DOHH2 (cell line): ENCODE data around the gene SEPTIN5.

Experiments
- H3F3A ChIP-seq: fragments of 200-600 bp; sonication (generic), shearing (Covaris generic); 2 replicates; pipeline ENCODE4 v1.6.0; 2016; ENCODE audit warnings: antibody characterized with exemption, mild to moderate bottlenecking; ENCODE audit not compliant: control insufficient read depth, insufficient read depth
- H3K27ac ChIP-seq: fragments of 200-600 bp; sonication (generic); 2 replicates; pipeline ENCODE4 v1.5.1; 2014; ENCODE audit warnings: low read depth, mild to moderate bottlenecking, low read length, moderate library complexity
- H3K27me3 ChIP-seq: fragments of 200-600 bp; sonication (generic); 2 replicates; pipeline ENCODE4 v1.6.1; 2014; ENCODE audit warnings: mild to moderate bottlenecking, low read length, mixed read lengths; ENCODE audit not compliant: control insufficient read depth
- H3K36me3 ChIP-seq: fragments of 200-600 bp; sonication (generic); 2 replicates; pipeline ENCODE4 v1.6.1; 2014; ENCODE audit warnings: mild to moderate bottlenecking, low read length, moderate library complexity, mixed read lengths; ENCODE audit not compliant: control insufficient read depth
- H3K4me1 ChIP-seq: fragments of 200-600 bp; sonication (generic); 2 replicates; pipeline ENCODE4 v1.6.1; 2014; ENCODE audit warnings: mild to moderate bottlenecking, low read length, mixed read lengths; ENCODE audit not compliant: control insufficient read depth
- H3K4me2 ChIP-seq: fragments of 200-600 bp; sonication (generic); 2 replicates; pipeline ENCODE4 v1.6.0; 2014; ENCODE audit warnings: mild to moderate bottlenecking, low read length, moderate library complexity
- H3K4me3 ChIP-seq: fragments of 200-600 bp; sonication (generic); 2 replicates; pipeline ENCODE4 v1.5.1; 2014; ENCODE audit warnings: mild to moderate bottlenecking, low read length, mixed read lengths
- H3K79me2 ChIP-seq: fragments of 200-600 bp; sonication (generic); 2 replicates; pipeline ENCODE4 v1.6.1; 2014; ENCODE audit warnings: mild to moderate bottlenecking, low read length, mixed read lengths; ENCODE audit not compliant: control insufficient read depth
- H3K9me2 ChIP-seq: fragments of 200-600 bp; sonication (generic); replicated peaks from 2 replicates; pipeline ENCODE4 v1.6.1; 2014; ENCODE audit warnings: mild to moderate bottlenecking, low read length, mixed read lengths; ENCODE audit not compliant: control insufficient read depth
- H3K9me3 ChIP-seq: fragments of 200-600 bp; sonication (generic); 2 replicates; pipeline ENCODE4 v1.6.1; 2014; ENCODE audit warnings: antibody characterized with exemption, low read length, mixed read lengths; ENCODE audit not compliant: control insufficient read depth, insufficient read depth
- H4K20me1 ChIP-seq: fragments of 200-600 bp; sonication (generic); 2 replicates; pipeline ENCODE4 v1.6.0; 2014; ENCODE audit warnings: low read depth, mild to moderate bottlenecking, antibody characterized with exemption, low read length, moderate library complexity; ENCODE audit not compliant: control insufficient read depth, insufficient read depth
- CTCF ChIP-seq: fragments of 200-600 bp; sonication (generic); IDR thresholded peaks from one replicate; pipeline ENCODE4 v1.5.1; 2014; ENCODE audit warnings: antibody characterized with exemption, mild to moderate bottlenecking, low read depth, low read length; ENCODE audit not compliant: poor library complexity, severe bottlenecking
- EZH2phosphoT487 ChIP-seq: fragments of 200-600 bp; sonication (generic); IDR thresholded peaks from 2 replicates; pipeline ENCODE4 v1.6.1; 2017; ENCODE audit warnings: borderline replicate concordance, mild to moderate bottlenecking, antibody characterized with exemption, low read length, moderate library complexity, mixed read lengths

The SEPTIN5 gene

GRCh38 chr22:19755722-19756287 is 41.5 kb downstream of the SEPTIN5 start:
- no peak overlapping the region; the same call in 1 of the 2 replicates for H3K4me3 ChIP-seq
- TF ChIP-seq EZH2phosphoT487 (no peak), CTCF (no peak)
- no peaks in the 10 kb centered on the region for H4K20me1 ChIP-seq

GRCh38 chr22:19756288-19757128 is 42.2 kb downstream of the SEPTIN5 start:
- peak overlapping the region; percentile 60 for H3K4me3 ChIP-seq
- peaks cover 76% of the 10 kb centered on the region for H3K27me3 ChIP-seq
- peak overlapping the region; percentile 67 for H3K4me2 ChIP-seq
- no peaks in the 10 kb centered on the region for H3K79me2 ChIP-seq
- peaks cover 21% of the 10 kb centered on the region for H3K4me1 ChIP-seq
- peak; percentile 79 for TF ChIP-seq CTCF
- 0 out of 2 replicates have a peak, but pooled peaks have one; percentile 31 for TF ChIP-seq EZH2phosphoT487
- no peak overlapping the region for H3K27ac ChIP-seq
- H4K20me1 ChIP-seq = no peaks in the 10 kb centered on the region
- H3K9me3 ChIP-seq = no peaks in the 10 kb centered on the region
- H3K36me3 ChIP-seq = no peaks in the 10 kb centered on the region
- H3K9me2 ChIP-seq = no peaks in the 10 kb centered on the region
- peaks cover 4% of the 10 kb centered on the region; the same call in 1 of the 2 replicates for H3F3A ChIP-seq

More at GRCh38 chr22:19755722-19756287, 41.5 kb downstream of the SEPTIN5 start:
- peaks cover 74% of the 10 kb centered on the region for H3K27me3 ChIP-seq
- no peaks in the 10 kb centered on the region for H3K9me3 ChIP-seq
- H3K4me2 ChIP-seq = peak overlapping the region; percentile 67
- H3F3A ChIP-seq = peaks cover 4% of the 10 kb centered on the region; the same call in 1 of the 2 replicates
- no peak overlapping the region for H3K27ac ChIP-seq
- H3K79me2 ChIP-seq = no peaks in the 10 kb centered on the region
- H3K36me3 ChIP-seq = no peaks in the 10 kb centered on the region
- peaks cover 21% of the 10 kb centered on the region for H3K4me1 ChIP-seq
- no peaks in the 10 kb centered on the region for H3K9me2 ChIP-seq

- peak overlapping the region; percentile 60 for H3K4me3 ChIP-seq
- H3F3A ChIP-seq = peaks cover 4% of the 10 kb centered on the region; the same call in 1 of the 2 replicates
- H4K20me1 ChIP-seq = no peaks in the 10 kb centered on the region
- H3K79me2 ChIP-seq = no peaks in the 10 kb centered on the region
- H3K4me2 ChIP-seq = peak overlapping the region; percentile 67
- H3K4me1 ChIP-seq = peaks cover 21% of the 10 kb centered on the region
- no peaks in the 10 kb centered on the region for H3K9me3 ChIP-seq
- no peak overlapping the region for H3K27ac ChIP-seq
- H3K27me3 ChIP-seq = peaks cover 81% of the 10 kb centered on the region
- TF ChIP-seq EZH2phosphoT487 = no peak
- H3K36me3 ChIP-seq = no peaks in the 10 kb centered on the region
- H3K9me2 ChIP-seq = no peaks in the 10 kb centered on the region
Measured at GRCh38 chr22:19757140-19757984, 43.1 kb downstream of the SEPTIN5 start.
